SK-N-MC (cell line): ENCODE data around the gene AFF1.

Experiments used
- EZH2 ChIP-seq: fragments of 200-600 bp; sonication (generic); IDR thresholded peaks from one replicate; pipeline ENCODE4 v1.6.1; 2017; ENCODE audit warnings: antibody characterized with exemption
- FOXP2 ChIP-seq: optimal IDR thresholded peaks from 2 replicates; pipeline ENCODE3; 2011; ENCODE audit warnings: mild to moderate bottlenecking, moderate library complexity; ENCODE audit not compliant: insufficient read depth; ENCODE audit errors: extremely low read length, control extremely low read depth
- POLR2AphosphoS5 ChIP-seq: IDR thresholded peaks from 2 replicates; pipeline ENCODE4 v1.6.1; 2012; ENCODE audit warnings: mild to moderate bottlenecking, low read depth, low read length, borderline replicate concordance

GRCh38 chr4:87058356-87059073 is 123.7 kb downstream of the AFF1 start:
- TF ChIP-seq EZH2 (no peak), POLR2AphosphoS5 (no peak), FOXP2 (no peak)
